ENCODE measurements around the gene CNIH1.

- peak in 2 of 3 experiments; percentile 18 to 20; a peak in 3 of 6 replicates for TF ChIP-seq CTCF (IDR thresholded peaks at IDR 0.05 in 2 of 3, conservative IDR thresholded peaks at IDR 0.05 in 1 of 3; ENCODE audit: borderline replicate concordance in 1 of 3, insufficient read depth in 1 of 3, low read depth in 2 of 3, low read length in 2 of 3)
- peak; percentile 32; the same call in 1 of the 2 replicates for TF ChIP-seq SRF (IDR thresholded peaks at IDR 0.05; ENCODE audit: low read depth)
- TF ChIP-seq ZNF274 (IDR thresholded peaks at IDR 0.05; ENCODE audit: low read depth, low read length), result no peak
- peak; percentile 92 for TF ChIP-seq SIN3A (IDR thresholded peaks at IDR 0.05; ENCODE audit: low read depth)
- peak; percentile 76 for TF ChIP-seq POLR2AphosphoS5 (IDR thresholded peaks at IDR 0.05; ENCODE audit: low read depth, low read length)
- peak; percentile 53 for TF ChIP-seq MAX (IDR thresholded peaks at IDR 0.05)
These were observed 44.5 kb downstream of the CNIH1 start, which contains the start of gene CDKN3 for GRCh38 chr14:54396493-54397335.
